ENCODE results near the gene PP2D1.

GRCh38 chr3:20055842-20056241 is 43.8 kb upstream of the PP2D1 start:
- TF ChIP-seq CTCF (IDR thresholded peaks at IDR 0.05) (no peak), REST (IDR thresholded peaks at IDR 0.05; ENCODE audit: insufficient read depth in 1 of 2, low read depth in 2 of 2, low read length in 1 of 2) (no peak)
